Chondrocyte (in vitro differentiated cells): ENCODE results near the gene HTR6. TPM values are rescaled to one million over a fixed set of nuclear protein-coding genes. Genes with fewer than 3 reads are reported as not detected.

Experiments
- DNase-seq: peaks from one replicate; pipeline ENCODE4 v3.0.0; 2021; ENCODE audit warnings: mixed read lengths, low spot score
- H3K27ac Mint-ChIP-seq: one replicate; pipeline ENCODE4 v1.8.0; 2021; ENCODE audit warnings: mild to moderate bottlenecking, moderate library complexity, mixed read lengths; ENCODE audit not compliant: unreplicated experiment
- H3K27me3 Mint-ChIP-seq: 2 replicates; pipeline ENCODE4 v1.8.0; 2021; ENCODE audit warnings: low read depth, mixed read lengths
- H3K36me3 Mint-ChIP-seq: 2 replicates; pipeline ENCODE4 v1.8.0; 2021; ENCODE audit warnings: low read depth, mixed read lengths
- H3K4me1 Mint-ChIP-seq: 2 replicates; pipeline ENCODE4 v1.8.0; 2021; ENCODE audit warnings: low read depth, mild to moderate bottlenecking, mixed read lengths
- H3K4me3 Mint-ChIP-seq: one replicate; pipeline ENCODE4 v1.8.0; 2021; ENCODE audit warnings: mild to moderate bottlenecking, moderate library complexity, mixed read lengths; ENCODE audit not compliant: unreplicated experiment
- H3K9me3 Mint-ChIP-seq: 2 replicates; pipeline ENCODE4 v1.8.0; 2021; ENCODE audit warnings: low read depth, mixed read lengths
- CTCF ChIP-seq: fragments of 200-600 bp; sonication (generic); IDR thresholded peaks from 2 replicates; pipeline ENCODE4 v1.5.0; 2021; ENCODE audit warnings: antibody characterized with exemption, mild to moderate bottlenecking, moderate library complexity
- total RNA-seq: library from RNA; stranded (reverse); gene quantifications from 3 replicates; pipeline ENCODE4 v1.2.1, GENCODE V29; 2021

Gene HTR6
- total RNA-seq, 1 donor from 2014 or later = not detected

DNA sequence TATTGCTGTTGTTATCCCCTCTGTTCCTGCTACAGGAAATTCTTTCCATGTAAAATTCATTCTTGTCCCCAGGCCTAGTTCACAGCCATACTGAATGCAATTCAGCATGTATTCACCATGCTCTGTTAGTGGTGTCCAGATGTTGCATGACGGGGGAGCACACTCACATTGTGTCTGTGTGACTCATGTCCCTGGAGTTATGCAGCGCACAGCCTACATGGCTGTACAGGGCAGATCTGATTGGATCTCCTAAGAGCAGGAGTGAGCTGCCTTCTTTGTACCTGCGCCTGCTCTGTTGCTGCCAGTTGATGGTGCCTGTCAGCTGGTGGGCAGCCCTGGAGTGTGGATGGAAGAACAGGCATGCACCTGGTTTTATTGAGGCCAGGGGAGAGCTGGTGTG is 17.6 kb downstream of the HTR6 start:
- TF ChIP-seq CTCF = no peak
- no peak overlapping the region for H3K27ac Mint-ChIP-seq
- H3K27me3 Mint-ChIP-seq = peaks cover 3% of the 10 kb centered on the region
- peaks cover 3% of the 10 kb centered on the region for H3K4me1 Mint-ChIP-seq
- no peak overlapping the region for H3K4me3 Mint-ChIP-seq
- H3K9me3 Mint-ChIP-seq = no peaks in the 10 kb centered on the region
- no peaks in the 10 kb centered on the region for H3K36me3 Mint-ChIP-seq
- no peak for DNase-seq

- Mint-ChIP-seq H3K27me3 (peaks cover 3% of the 10 kb centered on the region), H3K9me3 (no peaks in the 10 kb centered on the region), H3K27ac (no peak overlapping the region), H3K36me3 (no peaks in the 10 kb centered on the region), H3K4me1 (peaks cover 3% of the 10 kb centered on the region), H3K4me3 (no peak overlapping the region)
- no peak for TF ChIP-seq CTCF
- DNase-seq = no peak
Measured at GRCh38 chr1:19682901-19683300, 18.2 kb downstream of the HTR6 start.

DNA sequence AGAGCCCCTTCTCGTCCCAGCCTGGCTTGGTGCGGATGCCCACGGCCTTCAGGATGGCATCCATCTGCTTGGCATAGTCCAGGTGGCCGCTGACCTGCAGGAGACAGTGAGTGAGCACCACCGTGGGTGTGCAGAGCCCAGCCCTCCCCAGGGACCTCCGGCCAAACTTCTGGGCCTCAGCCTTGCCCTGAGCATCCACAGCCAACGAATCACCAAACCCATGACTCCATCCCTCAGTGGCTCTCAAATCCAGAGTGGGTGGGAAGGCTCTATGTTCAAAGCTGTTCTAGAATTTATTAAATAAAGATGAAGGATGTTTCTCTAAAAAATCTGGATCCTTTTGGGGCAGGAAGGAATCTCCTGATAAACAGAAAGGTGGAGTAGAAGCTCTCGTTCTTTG is 18.7 kb downstream of the HTR6 start:
- Mint-ChIP-seq H3K27ac (no peak overlapping the region), H3K27me3 (no peaks in the 10 kb centered on the region), H3K4me3 (no peak overlapping the region), H3K36me3 (no peaks in the 10 kb centered on the region), H3K9me3 (no peaks in the 10 kb centered on the region), H3K4me1 (peaks cover 3% of the 10 kb centered on the region)
- DNase-seq = no peak
- no peak for TF ChIP-seq CTCF

DNA sequence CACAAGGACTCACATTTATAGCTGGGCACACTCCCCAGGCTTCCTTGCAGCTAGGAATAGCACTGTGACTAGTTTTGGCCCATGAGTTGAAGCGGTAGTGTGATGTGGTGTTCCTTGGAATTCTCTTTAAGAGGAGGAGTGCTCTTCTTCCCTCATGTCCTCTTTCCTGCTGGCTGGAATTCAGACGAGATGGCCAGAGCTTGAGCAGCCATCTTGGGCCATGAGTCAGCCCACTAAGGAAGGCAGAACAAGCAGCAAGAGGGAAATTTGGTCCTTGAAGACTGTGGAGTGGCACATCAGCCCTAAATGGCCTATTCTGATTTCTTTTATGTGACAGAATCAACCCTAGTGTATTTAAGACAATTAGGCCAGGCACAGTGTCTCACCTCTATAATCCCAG is 20.0 kb downstream of the HTR6 start:
- Mint-ChIP-seq H3K27ac (no peak overlapping the region), H3K9me3 (no peaks in the 10 kb centered on the region), H3K4me3 (no peak overlapping the region), H3K36me3 (no peaks in the 10 kb centered on the region), H3K27me3 (no peaks in the 10 kb centered on the region), H3K4me1 (peaks cover 3% of the 10 kb centered on the region)
- DNase-seq = no peak
- TF ChIP-seq CTCF = no peak

DNA sequence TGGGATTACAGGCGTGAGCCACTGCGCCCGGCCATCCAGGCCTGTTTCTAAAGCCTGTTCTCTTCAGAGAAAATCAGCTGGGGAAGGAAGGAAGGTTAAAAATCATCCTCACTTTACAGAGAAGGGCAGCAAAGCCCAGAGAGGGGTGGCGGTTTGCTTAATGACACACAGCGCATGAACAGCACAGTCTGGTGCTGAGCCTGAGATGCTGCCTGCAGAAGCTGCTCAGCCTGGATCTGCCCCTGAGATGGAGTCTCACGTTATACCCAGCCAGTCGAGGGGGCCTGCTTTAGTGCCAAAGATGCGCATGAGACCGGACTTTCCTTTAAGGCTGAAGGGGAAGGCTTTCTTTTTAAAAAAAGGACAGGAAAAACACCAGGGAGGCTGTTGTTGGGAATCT is 21.3 kb downstream of the HTR6 start:
- Mint-ChIP-seq H3K4me1 (peaks cover 3% of the 10 kb centered on the region), H3K9me3 (no peaks in the 10 kb centered on the region), H3K36me3 (no peaks in the 10 kb centered on the region), H3K4me3 (no peak overlapping the region), H3K27ac (no peak overlapping the region), H3K27me3 (no peaks in the 10 kb centered on the region)
- no peak for DNase-seq
- TF ChIP-seq CTCF = no peak
